Caco-2 (cell line): ENCODE results near the gene BRAF. TPM values are rescaled to one million over a fixed set of nuclear protein-coding genes. Genes with fewer than 3 reads are reported as not detected.

ENCODE experiments used
- BruUV-seq: library from RNA; stranded (reverse); fragments of 400-500 nt; replicated peaks from 2 replicates; lab custom pipeline; 2021; lab: Mats Ljungman, UMichigan
- CTCF ChIA-PET: fragments of 300-600 bp; sonication (Branson Sonifier 250); formaldehyde crosslinking; loops from one replicate; lab custom pipeline; 2022; ENCODE audit warnings: antibody characterized with exemption; lab: Charles Lee
- POLR2A ChIA-PET: fragments of 300-600 bp; sonication (Branson Sonifier 250); formaldehyde crosslinking; loops from one replicate; lab custom pipeline; 2022; ENCODE audit warnings: antibody characterized with exemption; lab: Charles Lee
- DNase-seq, 2 experiments: peaks; one replicate each; pipeline versions ENCODE4 v3.0.0 to v3.0.0-alpha.2; 2020 to 2022
- H3K27me3 ChIP-seq: replicated peaks from 2 replicates; pipeline ENCODE4 v1.6.0; 2011; ENCODE audit warnings: low read length; ENCODE audit not compliant: control insufficient read depth, insufficient read depth
- H3K36me3 ChIP-seq: 2 replicates; pipeline ENCODE4 v1.5.1; 2011; ENCODE audit warnings: low read length; ENCODE audit not compliant: control insufficient read depth, insufficient read depth
- H3K4me1 ChIP-seq: fragments of 250-450 bp; sonication (Bioruptor Pico); 2 replicates; pipeline ENCODE4 v1.5.1; 2020; ENCODE audit warnings: mild to moderate bottlenecking
- H3K4me3 ChIP-seq: 2 replicates; pipeline ENCODE4 v1.5.1; 2011; ENCODE audit warnings: low read depth, mild to moderate bottlenecking, control low read depth, low read length
- H3K9me3 ChIP-seq: fragments of 250-450 bp; sonication (Bioruptor Pico); 2 replicates; pipeline ENCODE4 v1.5.1; 2020; ENCODE audit warnings: mild to moderate bottlenecking, moderate library complexity
- H3K27ac Mint-ChIP-seq: one replicate; pipeline ENCODE4 v1.8.0; 2022; ENCODE audit warnings: mixed read lengths; ENCODE audit not compliant: unreplicated experiment
- H3K27me3 Mint-ChIP-seq: one replicate; pipeline ENCODE4 v1.8.0; 2022; ENCODE audit warnings: mixed read lengths; ENCODE audit not compliant: insufficient read depth, unreplicated experiment
- H3K36me3 Mint-ChIP-seq: one replicate; pipeline ENCODE4 v1.8.0; 2022; ENCODE audit warnings: mild to moderate bottlenecking, mixed read lengths; ENCODE audit not compliant: insufficient read depth, unreplicated experiment
- H3K4me1 Mint-ChIP-seq: one replicate; pipeline ENCODE4 v1.8.0; 2022; ENCODE audit warnings: low read depth, mixed read lengths; ENCODE audit not compliant: unreplicated experiment
- H3K4me3 Mint-ChIP-seq: one replicate; pipeline ENCODE4 v1.8.0; 2022; ENCODE audit warnings: mild to moderate bottlenecking, moderate library complexity, mixed read lengths; ENCODE audit not compliant: unreplicated experiment
- H3K9me3 Mint-ChIP-seq: one replicate; pipeline ENCODE4 v1.8.0; 2022; ENCODE audit warnings: mixed read lengths; ENCODE audit not compliant: unreplicated experiment
- CTCF ChIP-seq, 2 experiments: fragments of 200-600 bp in 1 of 2; IDR thresholded peaks; 1 replicate in 1 of 2; 2 replicates in 1 of 2; pipeline versions ENCODE4 v1.5.1 to v1.8.0; 2011 to 2022; ENCODE audit warnings: antibody characterized with exemption in 1 of 2, control low read depth in 1 of 2, inconsistent platforms in 1 of 2, low read depth in 1 of 2, low read length in 1 of 2, mild to moderate bottlenecking in 1 of 2, moderate library complexity in 1 of 2; ENCODE audit not compliant: insufficient read depth in 1 of 2, severe bottlenecking in 1 of 2, unreplicated experiment in 1 of 2
- intact Hi-C: fragments of 100-400 bp; cut with micrococcal nuclease; formaldehyde crosslinking; loops from one replicate; pipeline ENCODE4 v1.10.0; 2022; ENCODE audit not compliant: unreplicated experiment
- total RNA-seq: library from RNA; stranded (reverse); gene quantifications from 2 replicates; pipeline ENCODE4 v1.2.3, GENCODE V29; 2022

The BRAF gene
- total RNA-seq, 1 experiment from 2014 or later = 38.5 TPM

- no TSS peak for BruUV-seq
- Histone ChIP-seq H3K27me3 (no peaks in the 10 kb centered on the region), H3K4me3 (no peak overlapping the region), H3K4me1 (no peaks in the 10 kb centered on the region), H3K9me3 (no peaks in the 10 kb centered on the region), H3K36me3 (no peaks in the 10 kb centered on the region)
- H3K4me1 Mint-ChIP-seq = peaks cover 4% of the 10 kb centered on the region
- POLR2A ChIA-PET = no interaction called here
- H3K4me3 Mint-ChIP-seq = no peak overlapping the region
- H3K27me3 Mint-ChIP-seq = no peaks in the 10 kb centered on the region
- intact Hi-C loops = no loop called here
- no peak overlapping the region for H3K27ac Mint-ChIP-seq
- peaks cover 12% of the 10 kb centered on the region for H3K36me3 Mint-ChIP-seq
- DNase-seq = no peak
- no peak for TF ChIP-seq CTCF (IDR thresholded peaks at IDR 0.05; ENCODE audit: insufficient read depth in 1 of 2, low read depth in 1 of 2, low read length in 1 of 2, severe bottlenecking in 1 of 2, unreplicated experiment in 1 of 2)
- CTCF ChIA-PET = no interaction called here
- H3K9me3 Mint-ChIP-seq = peaks cover 6% of the 10 kb centered on the region
Measured at GRCh38 chr7:140898786-140899536, 25.8 kb downstream of the BRAF start.

GRCh38 chr7:140896996-140897395, 27.7 kb downstream of the BRAF start:
- no TSS peak for BruUV-seq
- H3K36me3 ChIP-seq = no peaks in the 10 kb centered on the region
- intact Hi-C loops = no loop called here
- H3K4me1 ChIP-seq = no peaks in the 10 kb centered on the region
- ChIA-PET CTCF (no interaction called here), POLR2A (no interaction called here)
- DNase-seq = no peak
- no peak for TF ChIP-seq CTCF (IDR thresholded peaks at IDR 0.05; ENCODE audit: insufficient read depth in 1 of 2, low read depth in 1 of 2, low read length in 1 of 2, severe bottlenecking in 1 of 2, unreplicated experiment in 1 of 2)
- peaks cover 6% of the 10 kb centered on the region for H3K36me3 Mint-ChIP-seq
- no peaks in the 10 kb centered on the region for H3K27me3 Mint-ChIP-seq
- no peak overlapping the region for H3K4me3 Mint-ChIP-seq
- no peaks in the 10 kb centered on the region for H3K27me3 ChIP-seq
- no peaks in the 10 kb centered on the region for H3K9me3 Mint-ChIP-seq
- peaks cover 12% of the 10 kb centered on the region for H3K4me1 Mint-ChIP-seq
- no peak overlapping the region for H3K27ac Mint-ChIP-seq
- no peak overlapping the region for H3K4me3 ChIP-seq
- H3K9me3 ChIP-seq = no peaks in the 10 kb centered on the region

GRCh38 chr7:140889645-140890044, 35.1 kb downstream of the BRAF start:
- H3K4me1 ChIP-seq = no peaks in the 10 kb centered on the region
- Mint-ChIP-seq H3K4me3 (no peak overlapping the region), H3K4me1 (peaks cover 12% of the 10 kb centered on the region), H3K27me3 (no peaks in the 10 kb centered on the region), H3K36me3 (peaks cover 14% of the 10 kb centered on the region), H3K27ac (no peak overlapping the region), H3K9me3 (no peaks in the 10 kb centered on the region)
- H3K36me3 ChIP-seq = no peaks in the 10 kb centered on the region
- H3K27me3 ChIP-seq = no peaks in the 10 kb centered on the region
- H3K9me3 ChIP-seq = no peaks in the 10 kb centered on the region
- BruUV-seq = no TSS peak
- no peak for DNase-seq
- POLR2A ChIA-PET = no interaction called here
- CTCF ChIA-PET = no interaction called here
- H3K4me3 ChIP-seq = no peak overlapping the region
- no peak for TF ChIP-seq CTCF (IDR thresholded peaks at IDR 0.05; ENCODE audit: insufficient read depth in 1 of 2, low read depth in 1 of 2, low read length in 1 of 2, severe bottlenecking in 1 of 2, unreplicated experiment in 1 of 2)
- intact Hi-C loops = no loop called here
